HG02885 (cell line): ENCODE data around the gene SLC22A7.

Experiments
- ATAC-seq: cut with Tn5 transposase; IDR thresholded peaks from one replicate; pipeline ENCODE4 v1.9.1; 2021; ENCODE audit warnings: mild to moderate bottlenecking; ENCODE audit not compliant: unreplicated experiment, poor library complexity

Gene SLC22A7, protein sequence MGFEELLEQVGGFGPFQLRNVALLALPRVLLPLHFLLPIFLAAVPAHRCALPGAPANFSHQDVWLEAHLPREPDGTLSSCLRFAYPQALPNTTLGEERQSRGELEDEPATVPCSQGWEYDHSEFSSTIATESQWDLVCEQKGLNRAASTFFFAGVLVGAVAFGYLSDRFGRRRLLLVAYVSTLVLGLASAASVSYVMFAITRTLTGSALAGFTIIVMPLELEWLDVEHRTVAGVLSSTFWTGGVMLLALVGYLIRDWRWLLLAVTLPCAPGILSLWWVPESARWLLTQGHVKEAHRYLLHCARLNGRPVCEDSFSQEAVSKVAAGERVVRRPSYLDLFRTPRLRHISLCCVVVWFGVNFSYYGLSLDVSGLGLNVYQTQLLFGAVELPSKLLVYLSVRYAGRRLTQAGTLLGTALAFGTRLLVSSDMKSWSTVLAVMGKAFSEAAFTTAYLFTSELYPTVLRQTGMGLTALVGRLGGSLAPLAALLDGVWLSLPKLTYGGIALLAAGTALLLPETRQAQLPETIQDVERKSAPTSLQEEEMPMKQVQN

GRCh38 chr6:43297644-43298564 is at the start of gene SLC22A7:
TSS of gene SLC22A7 (plus strand) at chr6:43298260. CDS start at chr6:43298359, 99 bp downstream.
- no peak for ATAC-seq

GRCh38 chr6:43248791-43249190 is 49.3 kb upstream of the SLC22A7 start:
- no peak for ATAC-seq

DNA sequence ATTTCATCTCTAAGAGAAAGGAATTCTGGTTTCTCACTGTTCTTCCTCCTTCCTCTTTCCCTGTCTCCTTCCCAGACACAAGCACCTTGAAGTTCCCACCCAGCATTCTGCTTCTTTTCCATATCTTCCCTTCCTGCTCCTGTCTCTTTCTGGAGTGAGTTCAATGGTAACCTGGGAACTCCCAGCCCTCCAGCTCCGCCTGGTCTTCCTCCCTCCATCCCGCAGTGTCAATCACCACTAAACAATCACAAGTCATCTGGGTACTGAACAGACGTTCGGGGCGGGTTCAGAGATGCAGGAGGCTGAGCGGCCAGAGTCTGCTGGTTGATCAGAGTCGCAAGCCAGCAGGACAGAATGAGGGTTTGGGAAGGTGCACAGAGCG is 47.1 kb upstream of the SLC22A7 start:
- no peak for ATAC-seq

DNA sequence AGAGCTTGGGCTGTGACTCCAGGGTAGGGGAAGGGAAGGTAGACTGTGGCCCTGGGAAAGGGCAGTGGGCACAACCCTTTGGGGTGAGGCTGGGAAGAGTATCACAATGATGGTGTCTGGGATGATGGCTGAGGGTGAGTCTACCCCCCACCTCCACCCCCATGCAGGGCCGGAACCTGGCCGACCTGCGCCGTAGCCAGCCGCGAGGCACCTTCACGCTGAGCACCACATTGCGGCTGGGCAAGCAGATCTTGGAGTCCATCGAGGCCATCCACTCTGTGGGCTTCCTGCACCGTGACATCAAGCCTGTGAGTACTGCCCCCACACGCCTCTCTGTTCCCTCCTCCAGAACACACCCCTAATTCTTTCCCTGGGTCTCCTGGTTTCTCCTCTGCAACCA is 44.7 kb upstream of the SLC22A7 start:
- ATAC-seq = no peak

GRCh38 chr6:43254138-43254817 is 43.8 kb upstream of the SLC22A7 start:
- ATAC-seq = no peak

DNA sequence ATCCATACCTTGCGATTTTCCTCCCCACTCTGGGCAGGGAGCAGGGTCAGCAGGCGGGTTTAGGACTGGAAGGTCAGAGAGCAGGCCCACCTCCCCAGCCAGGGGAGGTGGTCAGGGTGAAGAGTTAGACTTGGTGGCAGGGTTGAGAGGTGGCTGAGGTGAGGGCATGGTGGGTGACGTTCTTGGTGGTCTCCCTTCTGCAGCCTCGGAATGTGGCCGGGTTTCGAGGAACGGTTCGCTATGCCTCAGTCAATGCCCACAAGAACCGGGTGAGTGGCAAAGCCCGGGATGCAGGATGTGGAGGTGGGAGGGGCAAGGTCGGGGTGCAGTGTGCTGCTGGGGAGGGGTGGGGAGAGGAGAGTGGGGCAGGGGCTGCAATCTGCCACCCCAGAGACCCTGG is 43.2 kb upstream of the SLC22A7 start:
- no peak for ATAC-seq

DNA sequence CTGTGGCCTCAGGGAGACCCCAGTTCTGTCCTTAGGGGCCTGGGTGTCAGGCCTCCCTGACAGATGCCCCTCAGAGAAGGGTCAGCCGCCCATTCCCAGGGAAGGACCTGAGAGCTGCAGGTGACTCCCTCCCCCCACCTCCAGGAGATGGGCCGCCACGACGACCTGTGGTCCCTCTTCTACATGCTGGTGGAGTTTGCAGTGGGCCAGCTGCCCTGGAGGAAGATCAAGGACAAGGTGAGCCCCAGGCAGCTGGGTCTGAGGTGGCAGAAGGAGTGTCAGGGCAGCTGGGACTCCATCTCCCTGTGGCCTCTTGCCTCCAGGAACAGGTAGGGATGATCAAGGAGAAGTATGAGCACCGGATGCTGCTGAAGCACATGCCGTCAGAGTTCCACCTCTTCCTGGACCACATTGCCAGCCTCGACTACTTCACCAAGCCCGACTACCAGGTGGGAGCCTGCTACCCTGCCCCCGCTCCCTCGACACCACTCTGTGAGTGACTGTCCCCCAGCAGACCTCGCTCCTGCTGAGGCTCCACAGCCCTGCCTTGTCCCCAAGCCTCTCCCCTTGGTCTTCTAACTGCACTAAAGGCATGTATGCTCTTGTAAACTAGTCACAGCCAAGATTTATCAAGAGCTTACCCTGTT is 42.5 kb upstream of the SLC22A7 start:
- ATAC-seq = no peak

DNA sequence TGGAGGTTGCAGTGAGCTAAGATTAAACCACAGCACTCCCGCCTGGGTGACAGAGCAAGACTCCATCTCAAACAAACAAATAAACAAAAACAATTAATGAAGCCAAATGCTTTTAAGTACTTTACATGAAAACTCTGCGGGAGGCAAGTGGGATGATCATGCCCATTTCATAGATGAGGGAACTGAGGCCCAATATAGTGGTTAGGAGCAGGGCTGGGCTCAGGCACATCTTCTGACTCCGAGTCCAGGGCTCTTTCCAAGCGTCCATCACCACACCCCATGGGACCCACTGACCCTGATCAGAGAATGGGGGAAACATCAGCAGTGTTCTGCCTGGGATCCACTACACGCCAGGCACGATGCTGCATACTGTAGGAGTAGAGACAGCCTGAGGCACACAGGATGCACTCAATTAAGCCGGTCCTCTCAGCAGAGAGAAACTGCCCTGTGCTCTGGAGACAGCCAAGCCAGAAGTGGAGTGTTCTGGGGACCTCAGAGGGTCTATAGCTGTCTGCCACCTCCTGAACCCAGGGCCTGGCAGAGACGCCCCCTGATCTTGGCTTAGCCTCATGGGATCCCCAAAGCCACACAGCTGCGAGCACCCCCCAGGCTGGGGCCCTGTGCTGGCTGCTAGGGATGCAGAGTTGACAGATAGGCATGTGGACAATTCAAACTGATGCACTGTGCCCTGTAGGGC is 41.2 kb upstream of the SLC22A7 start:
- ATAC-seq = no peak

DNA sequence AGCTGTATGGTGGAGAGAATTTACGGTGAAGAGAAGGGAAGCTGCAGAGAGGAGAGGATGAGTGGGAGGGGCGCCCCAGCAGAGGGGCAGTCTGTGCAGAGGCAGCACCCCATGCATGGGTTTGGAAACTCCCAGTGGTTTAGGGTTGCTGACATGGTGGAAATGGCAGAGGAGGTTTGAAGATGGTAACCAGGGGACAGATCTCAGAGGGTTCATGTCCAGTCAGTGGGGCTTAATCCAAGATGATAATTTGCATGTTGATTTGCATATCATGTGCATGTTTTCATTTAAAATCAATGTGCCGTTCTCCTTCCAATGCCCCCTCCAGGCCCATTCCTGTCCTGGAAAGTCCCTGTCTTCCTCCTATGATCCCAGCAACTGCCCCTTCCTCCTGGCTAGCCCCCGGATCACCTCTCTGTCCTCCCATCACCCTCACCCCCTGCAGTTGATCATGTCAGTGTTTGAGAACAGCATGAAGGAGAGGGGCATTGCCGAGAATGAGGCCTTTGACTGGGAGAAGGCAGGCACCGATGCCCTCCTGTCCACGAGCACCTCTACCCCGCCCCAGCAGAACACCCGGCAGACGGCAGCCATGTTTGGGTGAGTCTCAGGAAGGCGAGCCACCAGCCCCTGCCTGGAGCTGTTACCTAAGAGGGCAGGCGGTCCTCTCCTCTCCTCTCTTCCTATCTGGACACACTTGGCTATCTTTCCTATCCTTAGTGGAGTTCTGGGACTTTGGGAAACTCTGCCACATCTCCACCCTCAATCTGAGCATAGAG is 40.5 kb upstream of the SLC22A7 start:
- no peak for ATAC-seq

GRCh38 chr6:43258180-43258579 is 39.9 kb upstream of the SLC22A7 start:
- ATAC-seq = no peak

DNA sequence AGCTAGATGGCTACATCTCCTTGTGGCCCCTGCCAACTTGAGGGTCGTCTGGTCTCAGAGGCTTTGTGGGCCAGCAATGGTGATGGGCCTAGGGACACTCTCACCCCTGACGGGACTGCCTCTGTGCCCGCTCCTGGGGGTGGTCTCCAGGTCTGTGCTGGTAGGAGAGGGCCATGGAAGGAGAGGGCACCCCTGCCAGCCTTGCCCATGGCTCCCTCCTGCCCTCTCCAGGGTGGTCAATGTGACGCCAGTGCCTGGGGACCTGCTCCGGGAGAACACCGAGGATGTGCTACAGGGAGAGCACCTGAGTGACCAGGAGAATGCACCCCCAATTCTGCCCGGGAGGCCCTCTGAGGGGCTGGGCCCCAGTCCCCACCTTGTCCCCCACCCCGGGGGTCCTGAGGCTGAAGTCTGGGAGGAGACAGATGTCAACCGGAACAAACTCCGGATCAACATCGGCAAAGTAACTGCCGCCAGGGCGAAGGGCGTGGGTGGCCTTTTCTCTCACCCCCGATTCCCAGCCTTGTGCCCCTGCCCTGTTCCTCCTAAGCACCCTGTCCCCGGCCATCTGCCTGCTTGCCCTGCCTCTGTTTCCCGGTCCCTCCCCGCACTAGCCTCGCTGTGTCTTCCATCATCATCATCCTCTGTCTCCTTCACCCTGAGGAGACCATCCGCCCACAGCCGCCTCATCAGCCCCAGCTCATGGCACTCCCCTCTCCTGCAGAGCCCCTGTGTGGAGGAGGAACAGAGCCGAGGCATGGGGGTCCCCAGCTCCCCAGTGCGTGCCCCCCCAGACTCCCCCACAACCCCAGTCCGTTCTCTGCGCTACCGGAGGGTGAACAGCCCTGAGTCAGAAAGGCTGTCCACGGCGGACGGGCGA is 39.0 kb upstream of the SLC22A7 start:
- no peak for ATAC-seq

DNA sequence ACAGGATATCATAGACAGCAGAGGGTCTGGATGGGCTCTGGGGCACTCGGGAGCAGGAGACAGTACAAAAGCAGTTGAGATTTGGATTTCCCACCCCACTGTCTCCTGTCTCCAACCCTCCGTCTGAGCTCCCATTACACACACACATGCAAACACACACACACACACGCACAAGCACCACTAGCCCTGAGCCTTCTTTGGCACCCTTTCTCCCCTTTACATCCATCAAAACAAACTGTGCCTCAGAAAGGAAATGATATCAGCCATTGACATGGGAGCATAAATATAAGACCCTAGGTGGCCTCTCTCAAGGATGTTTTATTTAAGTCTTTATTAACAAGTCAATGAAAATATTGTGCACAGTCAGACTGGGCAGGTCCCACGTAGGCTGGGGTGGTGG is 37.3 kb upstream of the SLC22A7 start:
- ATAC-seq = no peak

DNA sequence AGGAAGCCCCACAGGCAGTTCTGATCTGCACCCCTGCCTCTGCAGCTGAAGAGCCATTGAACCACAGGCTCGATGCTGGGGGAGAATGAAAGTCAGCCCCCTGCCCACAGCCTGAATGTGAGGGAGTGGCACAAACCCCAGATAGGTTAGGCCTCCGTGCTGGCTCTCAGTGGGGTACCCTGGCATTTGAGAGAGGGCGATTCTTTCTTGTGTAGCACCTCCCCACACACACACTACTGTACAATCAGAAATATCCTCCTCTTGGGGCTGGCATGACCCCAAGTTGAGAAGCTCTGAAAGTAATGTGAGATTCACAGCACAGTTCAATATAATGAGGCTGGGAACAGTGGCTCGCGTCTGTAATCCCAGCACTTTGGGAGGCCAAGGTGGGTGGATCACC is 36.9 kb upstream of the SLC22A7 start:
- ATAC-seq = no peak

GRCh38 chr6:43262000-43262779 is 35.9 kb upstream of the SLC22A7 start:
- no peak for ATAC-seq

GRCh38 chr6:43262780-43263313 is 35.2 kb upstream of the SLC22A7 start:
- ATAC-seq = no peak

DNA sequence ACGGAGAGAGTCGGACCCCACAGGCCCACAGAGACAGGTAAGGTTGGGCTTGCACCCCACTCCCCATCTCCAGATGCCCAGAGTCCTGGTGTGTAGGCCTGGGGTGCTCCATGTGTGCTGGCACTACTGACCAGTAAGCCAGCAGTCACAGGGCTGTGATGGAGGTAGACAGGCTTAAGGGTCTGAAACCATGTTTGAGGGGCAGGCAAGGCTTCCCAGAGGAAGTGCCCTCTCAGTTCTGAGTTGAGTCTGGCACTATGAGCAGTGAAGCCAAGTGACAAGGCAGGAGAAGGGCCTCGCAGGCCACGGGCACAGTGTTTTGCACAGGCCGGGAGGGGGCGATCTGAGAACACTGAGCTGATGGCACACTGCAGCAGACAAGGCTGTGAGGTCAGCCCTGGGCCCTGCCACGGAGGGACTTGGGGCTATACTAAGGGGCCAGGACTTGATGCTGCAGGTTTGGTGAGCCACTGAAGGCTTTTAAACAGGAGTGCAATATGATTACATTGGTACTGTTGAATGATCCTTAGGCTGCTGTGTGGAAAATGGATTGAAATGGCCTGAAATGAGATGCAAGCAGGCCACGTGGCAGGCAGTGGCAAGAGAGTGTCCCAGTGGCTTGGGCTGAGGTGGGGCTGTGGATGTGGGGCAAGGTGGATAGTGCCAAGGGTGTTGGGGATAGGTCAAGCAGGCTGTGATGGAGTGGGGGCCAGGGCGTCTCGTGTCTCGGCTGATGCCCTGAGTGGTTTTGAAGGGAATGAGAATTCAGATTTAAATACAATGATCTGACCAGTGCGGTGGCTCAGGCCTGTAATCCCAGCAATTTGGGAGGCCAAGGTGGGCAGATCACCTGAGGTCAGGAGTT is 34.5 kb upstream of the SLC22A7 start:
- ATAC-seq = peak; percentile 75
